HG03025 (cell line): Measurements from ENCODE around the gene EVPL.
"Not testable (repeated sequence)": the region's sequence is repeated elsewhere in the genome, so short reads cannot be mapped to it uniquely, and the experiment has no call there.

Experiments used
- ATAC-seq: cut with Tn5 transposase; IDR thresholded peaks from one replicate; pipeline ENCODE4 v1.9.1; 2021; ENCODE audit warnings: mild to moderate bottlenecking, moderate library complexity; ENCODE audit not compliant: unreplicated experiment, low FRiP score

The EVPL gene

DNA sequence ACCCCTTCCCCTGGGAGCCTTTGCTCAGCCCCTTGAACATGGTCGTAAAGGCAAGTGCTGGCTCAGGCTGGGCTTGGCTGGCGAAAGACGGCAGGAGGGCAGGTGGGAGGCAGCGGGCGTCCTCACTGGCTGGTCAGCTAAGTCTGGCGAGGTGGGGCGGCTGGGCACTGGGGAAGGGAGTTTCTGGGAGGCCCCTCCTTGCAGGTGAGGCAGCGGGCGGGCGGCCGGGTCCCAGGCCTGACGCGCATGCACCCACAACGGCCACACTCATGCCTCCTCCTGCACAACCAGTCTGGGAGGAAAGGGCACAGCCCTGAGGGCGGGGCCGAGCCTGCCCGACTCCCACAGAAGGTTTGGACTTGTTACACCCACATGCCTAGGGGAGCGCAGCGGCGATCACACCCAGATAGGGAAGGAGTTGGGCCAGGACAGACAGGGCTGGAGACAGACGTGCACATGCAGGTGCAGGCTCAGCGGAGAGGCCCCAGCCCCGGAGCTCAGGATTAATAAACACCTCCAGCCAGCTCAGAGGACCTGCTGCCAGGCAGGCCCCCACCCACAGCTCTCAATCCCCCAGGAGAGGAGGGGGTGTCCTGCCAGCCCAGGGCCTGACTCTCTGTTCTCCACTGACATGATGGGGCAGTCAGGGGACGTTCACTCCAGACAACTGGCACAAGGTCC, at the start of gene EVPL:
TSS of gene EVPL (minus strand) at position 148 of the 681 bp plus-strand sequence. CDS start at position 40, 108 bp downstream.
- no peak for ATAC-seq

DNA sequence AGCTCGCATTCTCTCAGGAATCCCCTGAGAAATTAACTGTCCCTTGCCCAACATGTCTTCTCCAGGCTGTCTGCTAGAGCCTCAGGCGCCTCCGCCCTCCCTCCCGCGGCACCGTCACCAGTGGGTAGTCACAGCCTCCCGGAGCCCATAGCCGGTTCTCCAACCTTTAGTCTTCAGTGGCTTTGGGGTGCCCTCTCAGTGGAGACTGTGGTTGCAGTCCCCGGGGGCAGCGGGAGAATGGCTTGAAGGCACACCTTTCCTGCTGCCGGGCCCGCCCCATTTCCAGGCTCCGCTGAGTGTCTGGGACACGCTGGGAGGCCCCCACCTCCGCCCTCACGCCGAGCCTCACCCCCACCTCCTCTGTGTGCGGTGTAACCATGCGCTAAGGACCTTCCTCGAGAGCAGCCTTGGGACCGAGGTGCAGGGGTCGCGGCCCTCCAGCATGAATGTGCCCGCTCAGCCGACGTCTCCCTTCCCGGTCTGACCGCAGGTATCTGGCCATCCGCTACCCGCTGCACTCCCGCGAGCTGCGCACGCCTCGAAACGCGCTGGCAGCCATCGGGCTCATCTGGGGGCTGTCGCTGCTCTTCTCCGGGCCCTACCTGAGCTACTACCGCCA, 49.1 kb upstream of the EVPL start:
- ATAC-seq, result no peak

DNA sequence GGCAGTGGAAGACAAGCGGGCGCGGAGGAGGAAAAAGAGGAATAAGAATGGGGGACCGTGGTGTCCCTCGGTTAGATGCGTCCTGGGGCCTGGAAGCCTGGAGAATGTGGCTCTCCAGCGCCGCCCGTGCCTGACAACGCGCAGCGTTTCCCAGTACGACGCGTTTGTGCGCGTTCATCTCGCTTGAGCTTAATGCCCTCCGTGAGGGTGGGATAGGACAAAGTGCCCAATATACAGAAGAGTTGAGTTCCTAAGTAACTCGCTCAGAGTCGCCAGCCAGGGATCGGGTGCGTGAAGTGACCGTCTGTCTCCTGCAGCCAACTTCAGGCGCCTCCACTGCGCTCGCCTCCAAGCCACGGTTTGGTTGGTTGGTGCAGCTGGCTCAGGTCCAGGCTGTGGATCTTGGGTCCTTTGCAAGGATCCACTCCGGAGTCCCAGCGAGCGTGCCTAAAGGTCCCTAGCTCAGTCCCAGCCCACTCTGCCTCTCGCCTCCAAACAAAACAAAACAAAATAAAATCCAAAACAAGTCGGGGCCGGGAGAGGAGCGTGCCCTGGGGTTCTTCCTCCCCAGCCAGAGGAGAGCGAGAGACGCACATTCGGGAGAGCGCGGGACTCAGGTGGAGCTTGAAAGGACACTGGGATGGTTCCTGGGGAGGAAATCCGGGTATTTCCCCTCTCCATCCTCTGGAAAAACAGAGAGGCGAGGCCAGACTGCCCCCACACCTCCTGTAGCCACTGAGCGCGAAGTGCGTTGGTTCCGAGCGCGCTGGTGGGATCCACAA, 48.4 kb upstream of the EVPL start:
- ATAC-seq, result no peak

DNA sequence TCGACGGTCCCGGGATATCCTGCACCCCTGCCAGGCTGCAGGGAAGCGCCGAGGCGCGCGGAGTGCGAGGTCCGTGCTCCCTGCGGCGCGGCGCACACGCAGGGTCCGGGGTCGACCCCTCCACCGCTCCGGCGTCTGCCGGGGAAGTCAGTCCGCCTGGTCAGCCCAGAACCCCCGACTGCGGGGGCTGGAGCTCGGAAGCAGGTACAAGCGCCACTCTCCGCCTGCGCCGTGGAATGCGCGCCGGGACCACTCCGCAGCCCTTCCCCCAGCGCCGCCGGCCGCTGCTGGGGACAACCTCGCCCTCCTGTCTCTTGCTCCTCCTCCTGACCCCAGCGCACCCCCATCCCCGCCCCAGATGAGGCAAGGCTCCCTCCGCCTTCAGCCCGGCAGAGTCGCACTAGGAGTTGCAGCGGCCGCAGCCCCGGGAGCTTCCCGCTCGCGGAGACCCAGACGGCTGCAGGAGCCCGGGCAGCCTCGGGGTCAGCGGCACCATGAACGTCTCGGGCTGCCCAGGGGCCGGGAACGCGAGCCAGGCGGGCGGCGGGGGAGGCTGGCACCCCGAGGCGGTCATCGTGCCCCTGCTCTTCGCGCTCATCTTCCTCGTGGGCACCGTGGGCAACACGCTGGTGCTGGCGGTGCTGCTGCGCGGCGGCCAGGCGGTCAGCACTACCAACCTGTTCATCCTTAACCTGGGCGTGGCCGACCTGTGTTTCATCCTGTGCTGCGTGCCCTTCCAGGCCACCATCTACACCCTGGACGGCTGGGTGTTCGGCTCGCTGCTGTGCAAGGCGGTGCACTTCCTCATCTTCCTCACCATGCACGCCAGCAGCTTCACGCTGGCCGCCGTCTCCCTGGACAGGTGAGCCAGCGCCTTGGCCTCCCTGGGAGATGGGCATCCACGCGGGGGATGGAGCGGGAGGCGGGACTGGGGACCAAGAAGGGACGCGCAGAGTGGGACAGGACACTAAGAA, 47.6 kb upstream of the EVPL start, which contains the start of gene GALR2:
TSS of gene GALR2 (plus strand) at position 392 of the 974 bp plus-strand sequence. CDS start at position 495, 103 bp downstream.
- ATAC-seq, result no peak

DNA sequence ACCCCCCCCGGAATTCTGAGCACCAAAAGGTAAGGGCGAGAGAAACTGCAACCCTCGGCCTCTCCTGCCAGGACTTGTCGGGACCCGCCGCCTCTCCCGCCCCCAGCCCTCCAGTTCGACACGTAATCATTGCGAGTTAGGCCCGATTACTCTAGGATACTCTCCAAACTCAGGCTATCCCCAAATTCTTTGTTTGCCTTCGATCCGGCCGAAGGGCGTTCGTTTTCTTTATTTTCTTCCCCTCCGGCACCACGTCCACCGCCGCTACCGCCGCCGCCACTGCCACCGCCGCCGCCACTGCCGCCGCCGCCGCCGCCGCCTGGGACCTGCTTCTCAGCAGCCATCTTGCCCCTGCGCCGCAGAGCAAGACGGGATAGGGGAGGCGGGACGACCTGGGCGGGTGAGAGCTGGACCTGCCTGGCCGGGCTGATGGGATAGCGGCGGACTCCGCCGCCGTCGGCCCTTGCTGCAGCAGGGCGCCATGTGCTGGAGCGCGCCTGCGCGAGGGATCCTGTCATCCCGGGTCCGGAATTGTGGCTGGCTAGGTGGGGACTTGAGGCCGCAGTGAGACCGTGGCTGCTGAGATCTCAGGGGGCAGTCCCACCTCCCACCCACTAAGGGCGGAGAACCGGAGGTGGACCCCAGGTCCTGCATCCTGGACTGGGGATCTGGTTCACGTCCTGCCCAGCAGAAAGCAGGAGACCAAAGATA, 45.2 kb upstream of the EVPL start, which contains the start of gene SRP68:
TSS of gene SRP68 (minus strand) at position 370 of the 711 bp plus-strand sequence. CDS start at position 344, 26 bp downstream.
- ATAC-seq, result peak; percentile 61

DNA sequence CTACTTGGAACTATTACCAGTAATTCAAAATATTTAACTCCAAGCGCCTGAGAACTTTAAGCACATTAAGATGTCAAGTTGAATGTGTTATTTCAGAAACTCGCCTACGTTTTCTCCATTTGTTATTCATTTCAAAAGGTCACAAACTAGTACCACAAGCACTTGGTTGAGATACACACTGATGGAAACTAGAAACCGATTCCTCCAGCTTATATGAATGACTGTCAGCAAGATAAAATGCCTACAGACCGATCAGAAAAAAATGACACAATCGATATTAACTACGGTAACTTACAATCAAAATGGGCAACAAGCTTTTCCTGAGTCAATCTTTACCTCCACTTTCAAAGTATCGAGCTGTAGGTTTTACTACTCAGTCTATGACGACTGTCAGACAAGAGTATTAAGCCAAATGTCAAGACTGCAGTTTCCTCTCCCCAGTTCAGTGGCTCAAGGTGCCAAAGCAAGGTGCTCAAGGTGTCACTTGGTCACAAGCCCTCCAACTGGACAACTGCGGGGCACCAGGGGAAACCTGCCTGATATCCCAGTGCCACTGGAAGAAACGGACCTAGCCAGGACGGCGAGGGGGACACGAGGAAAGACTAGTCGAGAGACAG, 44.5 kb upstream of the EVPL start:
- ATAC-seq, result peak; percentile 8

DNA sequence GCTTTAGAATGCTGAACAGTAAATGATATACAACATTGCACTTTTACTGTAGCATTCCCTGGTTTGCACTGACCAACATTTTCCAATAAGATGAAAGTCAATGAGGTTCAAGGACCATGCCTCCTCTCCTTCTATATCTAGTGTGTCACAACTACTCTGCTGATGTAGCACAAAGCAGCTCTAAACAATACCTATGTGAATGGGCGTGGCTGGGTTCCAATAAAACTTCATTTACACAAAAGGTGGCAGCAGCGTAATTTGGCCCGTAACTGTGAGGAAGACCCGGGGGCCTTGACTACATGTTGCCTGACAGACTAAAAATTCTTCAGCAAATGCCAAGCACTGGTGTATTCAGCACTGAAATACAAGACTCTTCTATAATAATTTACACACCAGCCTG, 38.7 kb upstream of the EVPL start:
- no peak for ATAC-seq

DNA sequence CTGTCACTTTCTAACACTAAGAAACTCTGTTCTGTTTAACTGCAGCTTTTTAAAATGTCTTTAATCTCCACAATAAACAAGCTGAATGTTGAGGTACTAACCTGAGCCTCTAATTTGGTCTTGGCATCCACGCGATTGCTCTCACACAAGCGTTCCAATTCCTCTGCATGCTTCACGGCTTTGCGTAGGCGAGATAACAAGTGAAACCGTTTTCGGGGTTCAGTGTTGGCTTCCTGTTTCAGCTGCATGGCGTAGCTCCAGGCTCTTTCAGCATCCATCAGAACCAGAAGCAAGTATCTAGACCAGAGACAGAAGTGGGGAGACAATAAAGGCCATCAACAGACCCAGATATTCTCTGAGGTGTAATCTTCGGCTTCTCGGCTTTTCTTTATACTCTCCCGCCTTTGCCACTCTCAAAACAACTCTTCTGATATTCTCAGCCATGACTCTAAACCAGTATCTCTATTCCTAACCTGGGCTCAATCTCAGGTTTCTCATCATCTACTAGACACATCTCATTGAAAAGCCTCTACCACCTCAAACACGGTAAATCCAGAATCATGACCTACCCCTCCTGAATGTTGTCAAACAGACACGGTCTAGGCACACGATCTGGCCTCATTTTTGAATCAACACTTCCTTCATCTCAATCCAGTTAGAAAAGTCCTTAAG, 36.9 kb upstream of the EVPL start:
- no peak for ATAC-seq

DNA sequence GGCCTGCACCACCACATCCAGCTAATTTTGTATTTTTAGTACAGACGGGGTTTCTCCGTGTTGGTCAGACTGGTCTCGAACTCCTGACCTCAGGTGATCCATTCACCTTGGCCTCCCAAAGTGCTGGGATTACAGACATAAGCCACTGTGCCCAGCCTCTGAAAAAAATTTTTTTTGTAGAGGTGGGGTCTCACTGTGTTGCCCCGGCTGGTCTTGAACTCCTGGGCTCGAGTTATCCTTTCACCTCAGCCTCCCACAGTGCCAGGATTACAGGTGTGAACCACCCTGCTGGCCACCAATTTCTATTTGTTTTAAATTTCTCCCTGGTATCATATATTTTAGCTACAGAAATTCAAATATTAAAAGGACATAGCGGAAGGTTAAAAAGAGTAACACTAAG, 31.2 kb upstream of the EVPL start:
- ATAC-seq, result not testable (repeated sequence)

DNA sequence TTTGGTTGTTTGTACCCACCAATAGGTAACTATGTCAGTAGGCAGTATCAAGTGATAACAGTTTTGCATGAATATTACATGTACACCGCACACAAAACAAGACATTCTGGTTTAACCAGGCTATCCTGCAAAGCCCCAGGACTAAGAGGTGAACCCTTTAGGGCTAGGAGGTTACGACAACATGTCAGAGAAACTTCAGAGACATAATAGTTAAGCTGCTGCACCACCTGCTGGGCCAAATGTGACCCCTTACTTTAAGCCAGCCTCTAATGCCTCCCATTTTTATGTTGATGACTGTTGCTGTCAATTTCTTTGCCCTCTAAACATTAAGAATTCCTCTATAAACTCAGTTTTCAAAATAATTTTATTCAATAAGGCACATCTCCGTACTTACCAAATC, 29.8 kb upstream of the EVPL start:
- ATAC-seq, result no peak

DNA sequence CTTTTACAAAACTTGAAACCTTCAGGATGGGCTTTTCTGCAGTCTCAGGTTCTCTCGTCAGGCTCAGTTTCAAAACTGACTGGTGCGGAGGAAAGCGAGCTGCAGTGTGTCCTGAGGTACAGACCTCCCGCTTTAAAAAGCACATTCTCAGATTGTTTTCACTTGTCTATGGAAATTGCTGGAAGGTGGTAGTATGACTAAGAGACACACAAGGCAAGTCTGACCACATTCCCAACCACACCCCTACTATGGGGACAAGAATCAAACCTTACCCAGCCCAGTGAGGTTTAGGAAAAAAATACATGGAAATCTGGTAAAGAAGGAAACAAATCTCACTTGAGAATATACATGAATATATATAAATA, 27.0 kb upstream of the EVPL start:
- no peak for ATAC-seq

DNA sequence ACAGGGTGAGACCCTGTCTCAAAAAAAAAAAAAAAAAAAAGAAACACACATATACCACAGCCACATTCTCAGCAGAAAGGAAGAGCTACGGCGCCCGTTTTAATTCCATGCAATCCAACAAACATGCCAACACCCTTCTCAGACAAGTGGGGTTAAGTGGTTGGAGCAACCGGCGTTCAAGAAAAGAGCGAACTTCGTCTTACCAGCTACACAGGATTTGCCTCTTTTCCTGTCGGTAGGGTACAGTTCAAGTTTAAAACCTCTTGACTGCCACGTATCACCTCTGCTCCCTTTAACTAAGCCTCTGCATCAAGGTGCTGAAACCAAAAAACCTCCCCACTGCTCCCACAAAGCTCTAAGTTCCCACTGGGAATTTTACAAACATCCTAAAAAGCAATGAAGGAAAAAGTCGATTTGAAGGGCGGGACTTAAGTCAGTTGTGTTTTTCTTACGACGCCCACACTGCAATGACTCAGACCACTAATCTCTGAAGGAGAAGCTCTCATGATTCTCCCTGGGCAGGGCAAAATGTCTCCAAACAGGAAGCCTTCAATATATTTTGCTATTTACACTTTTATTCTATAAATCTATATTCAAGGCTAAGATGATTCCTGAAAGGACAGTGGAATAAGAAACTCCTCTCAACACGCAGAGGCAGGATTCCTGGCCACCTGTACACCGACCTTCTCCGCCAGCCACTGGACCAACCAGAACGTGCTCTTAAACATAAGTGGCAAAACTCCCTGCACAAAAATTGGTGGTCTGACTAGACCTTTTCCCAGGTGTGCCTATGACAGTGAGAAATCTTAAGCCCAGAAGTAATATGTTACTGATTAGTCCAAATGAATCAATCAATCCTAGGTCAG, 26.4 kb upstream of the EVPL start:
- no peak for ATAC-seq

DNA sequence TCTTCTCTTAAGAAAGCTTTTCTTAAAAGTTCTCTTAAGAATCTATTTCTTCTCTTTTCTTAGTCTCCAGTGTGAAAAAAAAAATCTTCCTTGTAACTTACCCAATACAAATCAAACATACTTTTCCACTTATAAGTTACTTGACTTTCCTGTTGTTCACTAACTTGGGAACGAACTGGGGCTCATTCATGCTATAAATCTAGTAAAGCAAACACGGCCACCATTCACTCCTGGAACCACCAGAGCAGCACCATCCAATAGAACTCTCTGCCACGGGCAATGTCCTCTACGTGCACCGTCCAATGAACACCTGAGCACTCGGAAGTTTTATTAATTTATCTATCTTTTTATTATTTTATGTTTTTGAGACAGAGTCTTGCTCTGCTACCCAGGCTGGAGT, 24.5 kb upstream of the EVPL start:
- ATAC-seq, result no peak

DNA sequence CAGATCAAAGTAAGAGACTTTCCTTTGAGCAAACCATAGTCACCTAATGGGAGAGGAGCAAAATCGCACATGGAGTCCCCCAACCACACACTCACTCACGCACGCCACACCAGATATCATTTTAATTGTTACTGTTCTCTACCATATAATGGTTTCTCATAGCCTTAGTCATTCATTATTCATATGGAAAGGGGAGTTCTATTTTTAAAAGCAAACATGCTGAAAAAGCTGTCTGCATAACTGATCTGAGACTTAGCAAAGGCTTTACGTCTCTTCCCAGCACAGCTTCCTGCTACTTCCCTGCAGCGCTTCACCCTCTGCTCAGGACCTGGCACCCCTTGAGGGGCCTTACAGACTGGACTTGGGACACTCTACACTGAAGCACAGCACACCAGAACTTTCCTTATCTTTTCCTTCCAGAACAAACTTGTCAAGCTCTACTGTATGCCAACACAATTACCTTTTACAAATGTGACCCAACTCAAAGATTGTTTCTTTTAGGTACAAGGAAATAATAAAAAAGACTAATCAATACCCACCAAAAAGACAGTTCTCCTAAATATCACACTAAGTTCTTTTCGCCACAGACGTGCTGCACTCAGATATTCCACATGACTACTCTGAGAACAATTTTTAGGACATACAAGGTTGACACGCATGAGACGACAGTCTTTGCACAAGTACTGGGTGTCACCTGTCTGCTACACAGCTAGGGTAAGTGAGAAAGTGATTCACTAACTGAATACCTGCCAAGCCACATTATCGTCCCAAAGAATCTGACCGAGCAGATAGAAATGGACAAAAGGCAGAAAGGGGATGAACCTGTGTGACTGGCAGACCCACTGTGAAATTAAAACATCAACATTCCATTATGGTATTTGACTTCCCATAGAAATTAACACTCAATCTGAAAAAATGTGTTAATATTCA, 23.7 kb upstream of the EVPL start:
- no peak for ATAC-seq

DNA sequence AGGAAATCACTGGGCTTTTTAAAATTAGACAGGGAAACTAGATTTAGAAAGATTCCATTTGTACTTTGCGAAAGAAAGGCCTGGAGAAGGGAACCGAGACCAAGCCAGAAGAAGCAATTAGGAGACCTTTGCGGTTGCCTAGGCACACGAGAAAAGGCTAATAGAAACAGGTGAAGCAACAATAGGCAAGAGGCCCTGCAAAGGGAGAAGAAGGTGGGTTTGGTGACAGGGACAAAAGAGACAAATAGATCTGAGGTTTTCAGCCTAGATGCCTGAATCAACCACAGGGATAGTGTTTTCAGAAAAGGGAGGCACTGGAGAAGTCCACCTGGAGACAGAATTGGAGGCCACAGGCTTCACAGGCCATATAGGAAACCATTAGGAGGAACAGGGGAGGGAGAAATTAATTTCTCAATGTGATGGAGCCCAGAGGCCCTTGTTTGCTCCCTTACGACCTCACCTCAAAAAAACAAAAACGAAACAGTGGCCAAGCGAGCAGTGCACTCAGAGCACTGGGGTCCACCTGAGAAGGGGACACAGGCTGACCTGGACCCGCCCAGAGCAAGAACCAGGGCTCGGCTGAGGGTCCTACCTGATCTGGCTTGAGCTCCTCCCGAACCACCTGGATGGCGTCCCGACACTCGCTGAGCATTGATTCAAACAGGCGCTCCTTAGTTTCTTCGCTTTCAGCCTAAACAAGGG, 22.9 kb upstream of the EVPL start:
- ATAC-seq, result no peak

DNA sequence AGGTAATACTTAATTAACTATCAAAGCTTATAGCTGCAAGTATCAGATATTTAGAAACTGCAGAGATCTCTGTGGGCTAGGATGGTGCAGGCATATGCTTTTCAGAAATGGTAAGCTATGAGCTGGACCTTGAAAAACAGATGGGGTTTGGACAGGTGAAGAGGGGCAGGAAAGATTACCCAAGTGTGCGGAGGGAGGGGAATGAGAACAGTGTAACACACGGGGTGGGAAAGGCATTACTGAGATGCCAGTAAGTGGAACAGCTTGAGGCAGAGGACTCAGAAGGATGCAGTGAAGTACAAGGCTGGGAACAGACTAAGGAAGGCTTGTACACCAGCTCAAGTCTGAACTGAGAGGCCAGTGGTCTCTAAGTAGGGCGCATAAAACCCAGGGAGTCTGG, 22.1 kb upstream of the EVPL start:
- no peak for ATAC-seq
